SK-N-SH (cell line): ENCODE data around the gene AXL.

Experiments used
- FOXM1 ChIP-seq: IDR thresholded peaks from 2 replicates; pipeline ENCODE4 v1.4.0; 2012; ENCODE audit warnings: low read depth, mild to moderate bottlenecking
- GABPA ChIP-seq: IDR thresholded peaks from 2 replicates; pipeline ENCODE4 v1.4.0; 2012; ENCODE audit warnings: low read depth, mild to moderate bottlenecking
- JUND ChIP-seq: IDR thresholded peaks from 2 replicates; pipeline ENCODE4 v1.4.0; 2012
- NRF1 ChIP-seq: IDR thresholded peaks from 2 replicates; pipeline ENCODE4 v1.6.1; 2012; ENCODE audit warnings: low read depth, mild to moderate bottlenecking, low read length
- POLR2AphosphoS5 ChIP-seq: IDR thresholded peaks from 2 replicates; pipeline ENCODE4 v1.6.1; 2012; ENCODE audit warnings: low read depth, low read length
- RAD21 ChIP-seq: IDR thresholded peaks from 2 replicates; pipeline ENCODE4 v1.6.1; 2012; ENCODE audit warnings: mild to moderate bottlenecking, low read length
- RCOR1 ChIP-seq: fragments of 150-350 bp; IDR thresholded peaks from 2 replicates; pipeline ENCODE4 v1.6.1; 2017; ENCODE audit warnings: antibody characterized with exemption, low read length
- SMC3 ChIP-seq: IDR thresholded peaks from 2 replicates; pipeline ENCODE4 v1.6.1; 2012; ENCODE audit warnings: low read depth, low read length, improper control_type of control experiment
- TAF1 ChIP-seq: IDR thresholded peaks from 2 replicates; pipeline ENCODE4 v1.6.1; 2012; ENCODE audit warnings: low read depth, mild to moderate bottlenecking, low read length, moderate library complexity, borderline replicate concordance
- YY1 ChIP-seq: IDR thresholded peaks from 2 replicates; pipeline ENCODE4 v1.4.0; 2012; ENCODE audit warnings: low read depth, mild to moderate bottlenecking
- TF ChIP-seq, protein P1 (sequence below): IDR thresholded peaks from 2 replicates; pipeline ENCODE4 v1.4.0; 2012; ENCODE audit warnings: low read depth
- TF ChIP-seq, protein P2 (sequence below): fragments of 200-600 bp; sonication (generic); IDR thresholded peaks from 2 replicates; pipeline ENCODE4 v1.6.1; 2017; ENCODE audit warnings: antibody characterized with exemption, mild to moderate bottlenecking, moderate library complexity
- TF ChIP-seq, protein P3 (sequence below): IDR thresholded peaks from 2 replicates; pipeline ENCODE4 v1.4.0; 2012; ENCODE audit warnings: low read depth, borderline replicate concordance
- TF ChIP-seq, protein P4 (sequence below): IDR thresholded peaks from 2 replicates; pipeline ENCODE4 v1.6.1; 2012; ENCODE audit warnings: mild to moderate bottlenecking, low read depth, low read length, moderate library complexity

DNA sequence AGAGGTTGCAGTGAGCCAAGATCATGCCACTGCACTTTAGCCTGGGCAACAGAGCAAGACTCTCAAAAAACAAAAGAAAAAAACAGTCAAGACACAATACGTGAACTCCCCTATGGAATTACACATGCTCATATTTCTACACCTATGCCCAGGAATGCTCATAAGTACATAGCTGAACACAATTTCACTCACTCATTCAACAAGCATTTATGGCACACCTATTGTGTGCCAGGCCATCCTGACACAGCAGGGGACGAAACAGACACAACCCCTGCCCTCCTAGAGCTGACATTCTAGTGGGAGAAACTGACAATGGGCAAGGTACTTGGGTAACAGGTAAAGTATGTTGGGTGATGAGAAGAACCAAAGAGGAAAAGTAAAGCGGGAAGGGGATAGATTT is 9.5 kb downstream of the AXL start:
- TF ChIP-seq GABPA = no peak
- TF ChIP-seq, protein P1, sequence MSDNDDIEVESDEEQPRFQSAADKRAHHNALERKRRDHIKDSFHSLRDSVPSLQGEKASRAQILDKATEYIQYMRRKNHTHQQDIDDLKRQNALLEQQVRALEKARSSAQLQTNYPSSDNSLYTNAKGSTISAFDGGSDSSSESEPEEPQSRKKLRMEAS = no peak
- TF ChIP-seq, protein P2, sequence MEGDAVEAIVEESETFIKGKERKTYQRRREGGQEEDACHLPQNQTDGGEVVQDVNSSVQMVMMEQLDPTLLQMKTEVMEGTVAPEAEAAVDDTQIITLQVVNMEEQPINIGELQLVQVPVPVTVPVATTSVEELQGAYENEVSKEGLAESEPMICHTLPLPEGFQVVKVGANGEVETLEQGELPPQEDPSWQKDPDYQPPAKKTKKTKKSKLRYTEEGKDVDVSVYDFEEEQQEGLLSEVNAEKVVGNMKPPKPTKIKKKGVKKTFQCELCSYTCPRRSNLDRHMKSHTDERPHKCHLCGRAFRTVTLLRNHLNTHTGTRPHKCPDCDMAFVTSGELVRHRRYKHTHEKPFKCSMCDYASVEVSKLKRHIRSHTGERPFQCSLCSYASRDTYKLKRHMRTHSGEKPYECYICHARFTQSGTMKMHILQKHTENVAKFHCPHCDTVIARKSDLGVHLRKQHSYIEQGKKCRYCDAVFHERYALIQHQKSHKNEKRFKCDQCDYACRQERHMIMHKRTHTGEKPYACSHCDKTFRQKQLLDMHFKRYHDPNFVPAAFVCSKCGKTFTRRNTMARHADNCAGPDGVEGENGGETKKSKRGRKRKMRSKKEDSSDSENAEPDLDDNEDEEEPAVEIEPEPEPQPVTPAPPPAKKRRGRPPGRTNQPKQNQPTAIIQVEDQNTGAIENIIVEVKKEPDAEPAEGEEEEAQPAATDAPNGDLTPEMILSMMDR = no peak
- TF ChIP-seq, protein P3, sequence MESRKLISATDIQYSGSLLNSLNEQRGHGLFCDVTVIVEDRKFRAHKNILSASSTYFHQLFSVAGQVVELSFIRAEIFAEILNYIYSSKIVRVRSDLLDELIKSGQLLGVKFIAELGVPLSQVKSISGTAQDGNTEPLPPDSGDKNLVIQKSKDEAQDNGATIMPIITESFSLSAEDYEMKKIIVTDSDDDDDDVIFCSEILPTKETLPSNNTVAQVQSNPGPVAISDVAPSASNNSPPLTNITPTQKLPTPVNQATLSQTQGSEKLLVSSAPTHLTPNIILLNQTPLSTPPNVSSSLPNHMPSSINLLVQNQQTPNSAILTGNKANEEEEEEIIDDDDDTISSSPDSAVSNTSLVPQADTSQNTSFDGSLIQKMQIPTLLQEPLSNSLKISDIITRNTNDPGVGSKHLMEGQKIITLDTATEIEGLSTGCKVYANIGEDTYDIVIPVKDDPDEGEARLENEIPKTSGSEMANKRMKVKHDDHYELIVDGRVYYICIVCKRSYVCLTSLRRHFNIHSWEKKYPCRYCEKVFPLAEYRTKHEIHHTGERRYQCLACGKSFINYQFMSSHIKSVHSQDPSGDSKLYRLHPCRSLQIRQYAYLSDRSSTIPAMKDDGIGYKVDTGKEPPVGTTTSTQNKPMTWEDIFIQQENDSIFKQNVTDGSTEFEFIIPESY = no peak
- no peak for TF ChIP-seq JUND
- TF ChIP-seq POLR2AphosphoS5 = no peak
- no peak for TF ChIP-seq FOXM1
- TF ChIP-seq, protein P4, sequence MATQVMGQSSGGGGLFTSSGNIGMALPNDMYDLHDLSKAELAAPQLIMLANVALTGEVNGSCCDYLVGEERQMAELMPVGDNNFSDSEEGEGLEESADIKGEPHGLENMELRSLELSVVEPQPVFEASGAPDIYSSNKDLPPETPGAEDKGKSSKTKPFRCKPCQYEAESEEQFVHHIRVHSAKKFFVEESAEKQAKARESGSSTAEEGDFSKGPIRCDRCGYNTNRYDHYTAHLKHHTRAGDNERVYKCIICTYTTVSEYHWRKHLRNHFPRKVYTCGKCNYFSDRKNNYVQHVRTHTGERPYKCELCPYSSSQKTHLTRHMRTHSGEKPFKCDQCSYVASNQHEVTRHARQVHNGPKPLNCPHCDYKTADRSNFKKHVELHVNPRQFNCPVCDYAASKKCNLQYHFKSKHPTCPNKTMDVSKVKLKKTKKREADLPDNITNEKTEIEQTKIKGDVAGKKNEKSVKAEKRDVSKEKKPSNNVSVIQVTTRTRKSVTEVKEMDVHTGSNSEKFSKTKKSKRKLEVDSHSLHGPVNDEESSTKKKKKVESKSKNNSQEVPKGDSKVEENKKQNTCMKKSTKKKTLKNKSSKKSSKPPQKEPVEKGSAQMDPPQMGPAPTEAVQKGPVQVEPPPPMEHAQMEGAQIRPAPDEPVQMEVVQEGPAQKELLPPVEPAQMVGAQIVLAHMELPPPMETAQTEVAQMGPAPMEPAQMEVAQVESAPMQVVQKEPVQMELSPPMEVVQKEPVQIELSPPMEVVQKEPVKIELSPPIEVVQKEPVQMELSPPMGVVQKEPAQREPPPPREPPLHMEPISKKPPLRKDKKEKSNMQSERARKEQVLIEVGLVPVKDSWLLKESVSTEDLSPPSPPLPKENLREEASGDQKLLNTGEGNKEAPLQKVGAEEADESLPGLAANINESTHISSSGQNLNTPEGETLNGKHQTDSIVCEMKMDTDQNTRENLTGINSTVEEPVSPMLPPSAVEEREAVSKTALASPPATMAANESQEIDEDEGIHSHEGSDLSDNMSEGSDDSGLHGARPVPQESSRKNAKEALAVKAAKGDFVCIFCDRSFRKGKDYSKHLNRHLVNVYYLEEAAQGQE = no peak
- no peak for TF ChIP-seq YY1
- TF ChIP-seq SMC3 = no peak
- TF ChIP-seq RAD21 = no peak
- TF ChIP-seq RCOR1 = no peak
- no peak for TF ChIP-seq TAF1
- TF ChIP-seq NRF1 = no peak
